DMS153 treated with DMSO at 0.1 percent for 48 hours (cell line): ENCODE results near the gene S100A14.

Source experiments
- DNase-seq: peaks from one replicate; lab custom pipeline; 2025; ENCODE audit not compliant: unreplicated experiment; lab: John Stamatoyannopoulos, UW

The S100A14 gene

DNA sequence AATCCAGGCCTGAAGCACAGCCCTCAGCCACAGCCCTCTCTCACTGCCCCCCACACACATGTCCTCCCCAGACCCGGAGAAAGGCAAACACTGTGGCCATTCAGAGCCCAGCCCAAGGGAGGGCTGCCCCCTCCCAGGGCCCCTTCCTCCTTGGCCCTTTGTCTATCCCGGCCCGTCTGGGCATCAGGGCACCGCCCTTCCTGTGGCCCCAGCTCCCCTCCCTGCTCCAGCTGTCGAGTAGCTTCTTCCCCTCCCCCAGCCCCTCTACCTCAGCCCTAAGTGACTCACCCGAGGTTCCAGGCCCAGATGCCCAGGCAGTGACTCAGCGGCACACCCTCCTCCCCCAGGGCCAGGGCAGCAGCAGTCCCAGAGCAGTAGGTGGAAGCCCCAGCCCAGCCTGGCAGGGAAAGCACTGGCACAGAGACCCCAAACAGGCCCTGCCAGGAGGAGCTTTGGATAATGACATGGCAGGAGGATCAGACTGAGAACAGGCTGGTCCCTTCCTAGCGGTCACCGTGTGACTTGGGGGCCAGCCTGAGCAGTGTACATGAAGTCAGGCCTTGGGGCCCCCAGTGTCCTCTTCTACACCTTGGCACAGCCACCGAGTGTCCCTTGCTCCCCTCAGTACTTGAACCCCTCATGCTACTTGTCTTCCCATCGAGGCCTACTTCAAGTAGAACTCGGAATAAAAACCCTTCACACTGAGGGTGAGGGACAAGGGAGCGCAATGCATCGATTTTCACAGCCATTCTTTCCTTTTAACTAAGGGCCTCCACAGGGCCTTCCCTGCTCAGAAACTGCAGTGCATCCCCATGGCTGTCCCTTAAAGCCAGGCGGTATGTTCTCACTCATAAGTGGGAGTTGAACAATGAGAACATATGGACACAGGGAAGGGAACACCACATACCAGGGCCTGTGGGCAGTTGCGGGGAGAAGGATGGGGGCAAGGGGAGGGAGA, 49.4 kb downstream of the S100A14 start:
- DNase-seq: peak; percentile 96

DNA sequence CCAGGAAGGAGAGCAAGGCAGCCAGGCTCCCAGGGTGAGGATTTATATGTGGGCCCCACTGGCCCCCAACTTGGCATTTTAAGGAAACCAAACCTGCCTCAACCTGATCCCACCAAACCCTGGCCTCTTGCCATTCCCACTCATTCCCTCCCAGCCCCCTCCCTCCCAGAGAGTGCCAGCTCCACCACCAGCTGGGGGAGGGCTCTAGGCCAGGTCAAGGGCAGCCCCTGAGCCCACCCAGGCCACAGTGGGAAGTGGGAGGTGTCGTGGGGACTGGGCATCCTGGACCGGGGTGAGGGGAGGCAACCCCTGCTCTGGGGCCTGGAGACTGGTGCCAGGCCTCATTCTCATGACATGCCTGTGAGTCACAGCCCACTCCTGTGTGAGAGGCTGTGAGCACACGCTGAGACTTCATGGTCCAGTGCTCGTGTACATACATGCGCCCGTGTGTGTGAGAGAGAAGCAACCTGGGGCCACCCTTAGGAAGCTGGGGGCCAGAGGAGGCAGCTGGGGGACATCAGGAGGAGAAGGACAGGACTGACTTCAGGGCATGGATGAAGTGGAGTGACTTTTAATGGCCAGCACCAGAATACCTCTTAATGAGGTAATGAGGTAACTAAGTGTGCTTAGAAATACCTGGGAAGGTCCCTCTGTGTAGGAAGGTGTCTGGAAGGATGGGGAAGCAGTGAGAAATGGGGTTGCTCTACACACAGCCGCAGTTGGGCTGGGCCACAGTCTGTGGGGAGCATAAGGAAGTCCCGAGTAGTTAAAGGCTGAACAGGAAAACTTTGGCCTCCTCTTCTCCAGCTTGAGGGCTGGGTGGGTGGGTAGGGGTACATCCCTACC, 50.4 kb downstream of the S100A14 start, which contains the start of gene S100A2:
S100A2 (minus strand) TSS at position 316 of the 846 bp plus-strand sequence. CDS start 1,967 bp downstream, outside the sequence.
- DNase-seq: peak; percentile 47
